Stomach (tissue), 4 donors: Measurements from ENCODE around the gene RIT1.

ENCODE experiments used
- POLR2A ChIP-seq, 4 donors: fragments of 450-650 bp; IDR thresholded peaks; one replicate each; pipeline ENCODE4 v1.6.1; 2016; ENCODE audit warnings: antibody characterized with exemption in 4 of 4, control low read depth in 2 of 4, mild to moderate bottlenecking in 1 of 4, moderate library complexity in 1 of 4
- TF ChIP-seq, protein P1 (sequence below), 7 experiments: fragments of 450-650 bp in 4 of 7; fragments of 200-600 bp in 3 of 7; sonication (generic) in 3 of 7; IDR thresholded peaks; one replicate each; pipeline ENCODE4 v1.5.1; 2016 to 2019; ENCODE audit warnings: antibody characterized with exemption in 7 of 7, control low read depth in 2 of 7, mild to moderate bottlenecking in 1 of 7

DNA sequence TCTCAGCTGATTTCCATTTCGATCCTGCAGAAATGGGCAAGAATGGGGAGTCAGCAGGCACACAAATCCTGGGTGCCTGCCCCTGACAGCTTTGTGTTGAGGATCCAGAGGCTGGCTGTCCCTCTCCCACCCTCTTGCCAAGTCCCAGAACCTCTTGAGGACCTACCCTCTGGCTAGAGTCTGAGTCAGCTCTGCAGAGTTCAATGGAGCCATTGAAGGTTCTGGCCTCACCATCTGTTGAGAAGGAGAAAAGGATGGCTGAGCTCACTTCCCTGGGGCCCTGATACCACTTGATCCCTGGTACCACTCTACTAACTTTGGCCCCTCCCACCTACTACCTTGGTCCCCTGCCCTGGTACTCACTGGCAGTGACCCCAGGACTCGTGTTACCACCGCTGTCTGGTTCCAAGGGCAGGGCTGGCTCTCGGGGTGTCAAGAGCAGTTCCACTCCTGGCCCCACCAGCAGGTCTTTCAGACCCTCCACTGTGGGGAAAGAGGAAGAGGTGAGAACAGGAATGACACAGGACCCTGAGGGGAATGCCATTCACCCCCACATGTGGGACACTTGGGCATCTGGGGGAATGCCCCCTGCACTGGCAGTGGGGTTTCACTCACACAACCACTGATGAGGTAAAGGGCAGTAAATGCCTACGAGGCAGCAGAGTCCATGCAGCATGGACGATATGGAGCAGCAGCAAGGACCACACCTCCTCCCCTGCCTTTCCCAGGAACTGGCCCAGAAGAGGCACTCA lies 40.8 kb upstream of the RIT1 start:
- no peak for TF ChIP-seq POLR2A (IDR thresholded peaks at IDR 0.05)
- TF ChIP-seq, protein P1, sequence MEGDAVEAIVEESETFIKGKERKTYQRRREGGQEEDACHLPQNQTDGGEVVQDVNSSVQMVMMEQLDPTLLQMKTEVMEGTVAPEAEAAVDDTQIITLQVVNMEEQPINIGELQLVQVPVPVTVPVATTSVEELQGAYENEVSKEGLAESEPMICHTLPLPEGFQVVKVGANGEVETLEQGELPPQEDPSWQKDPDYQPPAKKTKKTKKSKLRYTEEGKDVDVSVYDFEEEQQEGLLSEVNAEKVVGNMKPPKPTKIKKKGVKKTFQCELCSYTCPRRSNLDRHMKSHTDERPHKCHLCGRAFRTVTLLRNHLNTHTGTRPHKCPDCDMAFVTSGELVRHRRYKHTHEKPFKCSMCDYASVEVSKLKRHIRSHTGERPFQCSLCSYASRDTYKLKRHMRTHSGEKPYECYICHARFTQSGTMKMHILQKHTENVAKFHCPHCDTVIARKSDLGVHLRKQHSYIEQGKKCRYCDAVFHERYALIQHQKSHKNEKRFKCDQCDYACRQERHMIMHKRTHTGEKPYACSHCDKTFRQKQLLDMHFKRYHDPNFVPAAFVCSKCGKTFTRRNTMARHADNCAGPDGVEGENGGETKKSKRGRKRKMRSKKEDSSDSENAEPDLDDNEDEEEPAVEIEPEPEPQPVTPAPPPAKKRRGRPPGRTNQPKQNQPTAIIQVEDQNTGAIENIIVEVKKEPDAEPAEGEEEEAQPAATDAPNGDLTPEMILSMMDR (IDR thresholded peaks at IDR 0.05), result no peak
